Adrenal gland (tissue), 12 donors: ENCODE measurements around the gene SERINC2. TPM values are rescaled to one million over a fixed set of nuclear protein-coding genes. Genes with fewer than 3 reads are reported as not detected.

Experiments
- DNase-seq, 7 donors: peaks; one replicate each; pipeline ENCODE4 v3.0.0-alpha.2; 2019 to 2020
- H3K27ac ChIP-seq, 5 donors: fragments of 200-600 bp; sonication (generic) in 4 of 5; 1 replicate in 3 of 5; 2 replicates in 2 of 5; pipeline versions ENCODE4 v1.5.1 to v1.8.0; 2016 to 2020; ENCODE audit warnings: mild to moderate bottlenecking in 1 of 5
- H3K27me3 ChIP-seq: fragments of 200-600 bp; 2 replicates; pipeline ENCODE4 v1.8.0; 2021
- H3K36me3 ChIP-seq, 2 donors: fragments of 200-600 bp; replicated peaks in 1 of 2; 1 replicate in 1 of 2; 2 replicates in 1 of 2; pipeline versions ENCODE4 v1.5.1 to v1.8.0; 2018 to 2022
- H3K4me1 ChIP-seq, 2 donors: fragments of 200-600 bp; replicated peaks in 1 of 2; 1 replicate in 1 of 2; 2 replicates in 1 of 2; pipeline versions ENCODE4 v1.5.1 to v1.8.0; 2018 to 2021
- H3K4me3 ChIP-seq, 4 donors: fragments of 200-600 bp; sonication (generic) in 3 of 4; one replicate each; pipeline ENCODE4 v1.5.1; 2016 to 2018
- H3K9me3 ChIP-seq, 3 donors: fragments of 200-600 bp; sonication (generic) in 1 of 3; replicated peaks in 1 of 3; 1 replicate in 2 of 3; 2 replicates in 1 of 3; pipeline versions ENCODE4 v1.5.1 to v1.8.0; 2016 to 2021
- POLR2A ChIP-seq, 2 donors: fragments of 450-650 bp; IDR thresholded peaks; one replicate each; pipeline ENCODE4 v1.6.1; 2017; ENCODE audit warnings: antibody characterized with exemption in 2 of 2, mild to moderate bottlenecking in 2 of 2, moderate library complexity in 1 of 2
- WGBS, 4 donors: extraction: QIAGEN DNeasy Blood & Tissue Kit in 2 of 4; methylation state at CpG; one replicate each; pipeline versions ENCODE4 v1.1.5 to v1.1.7; 2013 to 2017; 5-methylcytosine and 5-hydroxymethylcytosine counted together
- intact Hi-C, 2 donors: fragments of 100-400 bp; cut with DNase I; formaldehyde crosslinking; loops; one replicate each; pipeline versions ENCODE4 v1.14.1 to v1.15.0; 2022 to 2023
- polyA plus RNA-seq, 3 donors: library from polyadenylated mRNA; stranded (reverse); fragments of 200-250 nt in 2 of 3; fragments of 350-450 nt in 1 of 3; fragmentation: Illumina TruSeq in 1 of 3; extraction: RNeasy Lipid Tissue Mini Kit (QIAGEN cat#74804) in 1 of 3; gene quantifications; one replicate each; pipeline ENCODE4 v1.2.3, GENCODE V29; 2013 to 2014
- total RNA-seq, 9 donors: library from RNA; depleted of rRNA in 4 of 9; stranded (reverse); fragments of >200 nt in 4 of 9; fragments of 120-200 nt in 1 of 9; fragmentation: NEBNext Ultra II Directional in 1 of 9; extraction: Animal tissue kit (Norgen Biotek cat#: 25700) in 1 of 9; gene quantifications; one replicate each; pipeline versions ENCODE4 v1.1.0 to v1.2.4, GENCODE V29; 2013 to 2023
- TF ChIP-seq, protein P1 (sequence below), 6 experiments: fragments of 450-650 bp in 4 of 6; fragments of 200-600 bp in 2 of 6; sonication (generic) in 1 of 6; IDR thresholded peaks; 1 replicate in 5 of 6; 2 replicates in 1 of 6; pipeline versions ENCODE4 v1.5.1 to v1.8.0; 2016 to 2021; ENCODE audit warnings: antibody characterized with exemption in 6 of 6, mild to moderate bottlenecking in 2 of 6, moderate library complexity in 1 of 6
- donor health status: healthy with polysubstance abuse.
- donor health status: Bipolar disorder and iron deficiency.
- donor health status: DM: yes; HTN: yes; CAD: no.
- donor health status: DM: no; HTN: no; CAD: no.
- donor health status: DM: no; HTN: no; CAD: no.
- donor health status: DM: yes; HTN: yes; CAD: no.

SERINC2 gene
- total and polyA plus RNA-seq, 12 donors: 0.94 to 35.8 (median 19.2) TPM

DNA sequence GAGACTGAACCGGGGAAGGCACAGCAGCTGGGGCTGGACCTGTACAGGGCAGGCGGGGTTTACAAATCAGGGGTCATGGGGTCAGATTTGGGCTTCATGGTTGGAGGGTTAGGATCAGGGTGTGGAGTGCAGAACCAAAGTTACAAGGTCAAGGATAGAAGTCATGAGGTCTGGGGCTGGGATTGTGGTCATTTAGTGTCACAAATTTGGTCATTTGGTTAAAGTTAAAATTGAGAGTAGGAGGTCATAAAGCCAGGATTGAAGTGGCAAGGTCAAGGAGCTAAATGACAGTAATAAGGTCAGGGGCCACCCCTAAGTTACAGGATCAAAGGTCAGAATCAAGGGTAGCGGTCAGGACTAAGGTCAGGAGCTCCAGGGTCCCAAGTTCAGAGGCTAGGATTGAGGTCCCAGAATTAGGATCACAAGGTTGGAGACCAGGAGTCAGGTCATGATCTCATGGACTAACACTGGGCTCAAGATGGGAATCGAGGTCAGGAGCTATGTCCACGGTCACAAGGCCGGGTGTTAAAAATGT, 20.4 kb downstream of the SERINC2 start:
- Histone ChIP-seq H3K9me3 (no peaks in the 10 kb centered on the region), H3K27ac (no peak overlapping the region), H3K36me3 (no peaks in the 10 kb centered on the region), H3K4me1 (no peaks in the 10 kb centered on the region), H3K4me3 (no peak overlapping the region), H3K27me3 (no peaks in the 10 kb centered on the region)
- TF ChIP-seq, protein P1, sequence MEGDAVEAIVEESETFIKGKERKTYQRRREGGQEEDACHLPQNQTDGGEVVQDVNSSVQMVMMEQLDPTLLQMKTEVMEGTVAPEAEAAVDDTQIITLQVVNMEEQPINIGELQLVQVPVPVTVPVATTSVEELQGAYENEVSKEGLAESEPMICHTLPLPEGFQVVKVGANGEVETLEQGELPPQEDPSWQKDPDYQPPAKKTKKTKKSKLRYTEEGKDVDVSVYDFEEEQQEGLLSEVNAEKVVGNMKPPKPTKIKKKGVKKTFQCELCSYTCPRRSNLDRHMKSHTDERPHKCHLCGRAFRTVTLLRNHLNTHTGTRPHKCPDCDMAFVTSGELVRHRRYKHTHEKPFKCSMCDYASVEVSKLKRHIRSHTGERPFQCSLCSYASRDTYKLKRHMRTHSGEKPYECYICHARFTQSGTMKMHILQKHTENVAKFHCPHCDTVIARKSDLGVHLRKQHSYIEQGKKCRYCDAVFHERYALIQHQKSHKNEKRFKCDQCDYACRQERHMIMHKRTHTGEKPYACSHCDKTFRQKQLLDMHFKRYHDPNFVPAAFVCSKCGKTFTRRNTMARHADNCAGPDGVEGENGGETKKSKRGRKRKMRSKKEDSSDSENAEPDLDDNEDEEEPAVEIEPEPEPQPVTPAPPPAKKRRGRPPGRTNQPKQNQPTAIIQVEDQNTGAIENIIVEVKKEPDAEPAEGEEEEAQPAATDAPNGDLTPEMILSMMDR (IDR thresholded peaks at IDR 0.05): no peak
- no peak for TF ChIP-seq POLR2A (IDR thresholded peaks at IDR 0.05)
- peak in 1 of 7 donors; percentile 14 for DNase-seq
- intact Hi-C loops: no loop called here
- WGBS, 4 donors: 90 to 97% (median 92%) methylated on average over 6 of the region's 6 CpGs

DNA sequence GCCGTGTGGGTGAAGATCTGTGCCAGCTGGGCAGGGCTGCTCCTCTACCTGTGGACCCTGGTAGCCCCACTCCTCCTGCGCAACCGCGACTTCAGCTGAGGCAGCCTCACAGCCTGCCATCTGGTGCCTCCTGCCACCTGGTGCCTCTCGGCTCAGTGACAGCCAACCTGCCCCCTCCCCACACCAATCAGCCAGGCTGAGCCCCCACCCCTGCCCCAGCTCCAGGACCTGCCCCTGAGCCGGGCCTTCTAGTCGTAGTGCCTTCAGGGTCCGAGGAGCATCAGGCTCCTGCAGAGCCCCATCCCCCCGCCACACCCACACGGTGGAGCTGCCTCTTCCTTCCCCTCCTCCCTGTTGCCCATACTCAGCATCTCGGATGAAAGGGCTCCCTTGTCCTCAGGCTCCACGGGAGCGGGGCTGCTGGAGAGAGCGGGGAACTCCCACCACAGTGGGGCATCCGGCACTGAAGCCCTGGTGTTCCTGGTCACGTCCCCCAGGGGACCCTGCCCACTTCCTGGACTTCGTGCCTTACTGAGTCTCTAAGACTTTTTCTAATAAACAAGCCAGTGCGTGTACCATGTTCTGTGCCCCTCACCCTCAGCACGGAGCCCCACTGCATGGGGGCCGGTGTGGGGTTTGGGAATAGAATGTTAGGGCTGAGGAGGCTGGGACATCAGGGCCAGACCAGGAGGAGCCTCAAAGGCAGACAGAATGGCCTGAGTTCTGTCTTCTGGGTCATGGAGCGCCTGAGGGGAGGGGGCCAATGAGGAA, 21.3 kb downstream of the SERINC2 start:
- TF ChIP-seq, protein P1 (IDR thresholded peaks at IDR 0.05): no peak
- no peak for TF ChIP-seq POLR2A (IDR thresholded peaks at IDR 0.05)
- no peaks in the 10 kb centered on the region for H3K9me3 ChIP-seq
- no peaks in the 10 kb centered on the region for H3K27me3 ChIP-seq
- H3K27ac ChIP-seq: no peak overlapping the region
- no peaks in the 10 kb centered on the region for H3K36me3 ChIP-seq
- intact Hi-C loops: no loop called here
- 74 to 82% (median 76%) methylated on average over 15 to 21 of the region's 21 CpGs for WGBS, 4 donors
- DNase-seq: peak in 1 of 7 donors; percentile 36
- H3K4me1 ChIP-seq: no peaks in the 10 kb centered on the region
- H3K4me3 ChIP-seq: no peak overlapping the region

DNA sequence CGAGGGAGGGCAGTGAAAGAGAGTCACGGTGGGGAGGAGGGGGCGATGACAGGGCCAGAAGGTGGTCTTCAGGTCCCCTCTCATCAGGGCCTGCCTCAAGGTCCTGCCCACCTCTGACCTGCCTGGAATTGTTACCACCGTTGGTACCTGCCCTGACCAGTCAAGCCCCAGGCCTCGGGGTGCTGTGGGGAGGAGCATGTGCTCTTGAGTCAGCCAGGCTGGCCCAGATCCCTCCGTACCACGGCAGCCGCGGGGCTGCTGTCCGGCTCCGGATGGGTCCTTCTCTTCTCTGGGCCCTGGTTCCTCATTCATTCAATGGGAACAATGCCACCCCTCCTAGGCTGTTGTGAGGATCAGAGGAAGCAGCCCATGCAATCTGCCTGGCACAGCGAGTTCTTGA, 22.0 kb downstream of the SERINC2 start:
- intact Hi-C loops: no loop called here
- TF ChIP-seq, protein P1 (IDR thresholded peaks at IDR 0.05): no peak
- TF ChIP-seq POLR2A (IDR thresholded peaks at IDR 0.05): no peak
- DNase-seq: peak in 4 of 7 donors; percentile 47 to 59 (median 52)

DNA sequence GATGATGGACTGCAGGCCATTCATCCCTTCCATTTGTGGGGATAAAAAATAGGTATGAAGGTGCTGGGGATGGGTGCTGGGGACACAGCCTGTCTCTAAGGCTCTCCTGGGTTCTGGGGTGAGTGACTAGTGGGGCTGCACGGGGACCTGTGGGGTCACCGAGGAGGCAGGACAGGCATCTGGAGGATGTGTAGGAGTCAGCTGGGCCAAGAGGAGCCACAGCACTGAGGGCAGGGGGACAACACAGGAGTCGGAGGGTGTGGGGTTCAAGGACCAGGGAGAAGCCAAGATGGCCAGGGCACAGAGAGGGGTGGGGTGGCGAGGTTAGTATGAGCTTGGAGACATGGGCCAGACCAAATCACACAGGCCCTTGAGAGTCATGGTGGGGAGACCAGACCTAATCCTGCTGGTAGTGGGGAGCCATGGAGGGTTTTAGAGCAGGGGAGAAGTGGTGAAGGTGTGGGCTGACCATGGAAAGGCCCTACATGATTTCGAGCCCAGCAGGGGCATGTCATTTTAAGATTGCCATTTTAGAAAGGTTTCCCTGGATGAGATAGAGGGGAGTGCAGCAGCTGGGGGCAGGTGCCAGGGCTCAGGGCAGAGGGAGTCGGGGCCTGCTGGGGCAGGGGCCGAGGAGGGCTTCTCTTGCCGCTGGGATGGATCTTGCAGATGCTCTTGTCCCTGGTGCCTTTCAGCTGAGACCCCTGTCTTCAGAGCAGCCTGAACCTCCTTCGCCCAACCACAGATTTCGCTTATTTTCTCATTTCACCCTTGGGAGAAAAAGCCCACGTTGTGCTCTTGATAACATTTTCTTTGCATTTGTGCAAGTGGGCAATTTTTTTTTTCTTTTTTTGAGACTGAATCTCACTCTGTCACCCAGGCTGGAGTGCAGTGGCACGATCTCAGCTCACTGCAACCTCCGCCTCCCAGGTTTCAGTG, 22.7 kb downstream of the SERINC2 start:
- H3K4me1 ChIP-seq: no peaks in the 10 kb centered on the region
- H3K9me3 ChIP-seq: no peaks in the 10 kb centered on the region
- intact Hi-C loops: no loop called here
- no peak overlapping the region for H3K4me3 ChIP-seq
- 85 to 93% (median 88%) methylated on average over 12 to 13 of the region's 13 CpGs for WGBS, 4 donors
- H3K27me3 ChIP-seq: no peaks in the 10 kb centered on the region
- no peak for TF ChIP-seq POLR2A (IDR thresholded peaks at IDR 0.05)
- TF ChIP-seq, protein P1 (IDR thresholded peaks at IDR 0.05): no peak
- peak in 1 of 7 donors; percentile 28 for DNase-seq
- H3K27ac ChIP-seq: no peak overlapping the region
- no peaks in the 10 kb centered on the region for H3K36me3 ChIP-seq

More for the DNA sequence above, 22.0 kb downstream of the SERINC2 start:
- 48 to 83% (median 70%) methylated on average over 5 to 12 of the region's 12 CpGs for WGBS, 4 donors
- Histone ChIP-seq H3K4me3 (no peak overlapping the region), H3K9me3 (no peaks in the 10 kb centered on the region), H3K27ac (no peak overlapping the region), H3K36me3 (no peaks in the 10 kb centered on the region), H3K4me1 (no peaks in the 10 kb centered on the region), H3K27me3 (no peaks in the 10 kb centered on the region)
